VCaP (cell line): Measurements from ENCODE around the gene AQP3.

Experiments used
- H3K27ac ChIP-seq: fragments of 450-650 bp; 2 replicates; pipeline ENCODE4 v1.5.1; 2017
- TF ChIP-seq, protein P1 (sequence below): fragments of 450-650 bp; conservative IDR thresholded peaks from 2 replicates; pipeline ENCODE4 v1.5.1; 2017; ENCODE audit warnings: mild to moderate bottlenecking, moderate library complexity

Gene AQP3

DNA sequence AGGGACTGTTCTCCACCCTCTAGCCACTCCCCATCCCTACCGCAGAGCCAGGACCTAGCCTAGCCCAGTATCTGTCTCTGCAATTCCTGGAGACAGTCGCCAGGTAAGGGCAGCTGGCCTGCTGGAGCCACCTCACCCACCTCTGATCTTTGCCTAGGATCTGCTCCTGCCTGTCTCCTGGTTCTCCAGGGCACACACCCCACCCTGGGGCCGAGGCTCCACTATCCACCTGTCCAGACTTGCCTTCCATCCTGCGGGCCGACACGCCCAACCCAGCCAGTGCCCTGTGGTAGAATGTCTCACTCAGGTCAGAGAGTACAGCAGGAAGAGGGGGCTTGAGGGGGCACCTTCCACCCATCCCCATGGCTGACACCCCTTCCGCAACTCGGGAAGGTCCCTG, 29.3 kb downstream of the AQP3 start:
- TF ChIP-seq, protein P1, sequence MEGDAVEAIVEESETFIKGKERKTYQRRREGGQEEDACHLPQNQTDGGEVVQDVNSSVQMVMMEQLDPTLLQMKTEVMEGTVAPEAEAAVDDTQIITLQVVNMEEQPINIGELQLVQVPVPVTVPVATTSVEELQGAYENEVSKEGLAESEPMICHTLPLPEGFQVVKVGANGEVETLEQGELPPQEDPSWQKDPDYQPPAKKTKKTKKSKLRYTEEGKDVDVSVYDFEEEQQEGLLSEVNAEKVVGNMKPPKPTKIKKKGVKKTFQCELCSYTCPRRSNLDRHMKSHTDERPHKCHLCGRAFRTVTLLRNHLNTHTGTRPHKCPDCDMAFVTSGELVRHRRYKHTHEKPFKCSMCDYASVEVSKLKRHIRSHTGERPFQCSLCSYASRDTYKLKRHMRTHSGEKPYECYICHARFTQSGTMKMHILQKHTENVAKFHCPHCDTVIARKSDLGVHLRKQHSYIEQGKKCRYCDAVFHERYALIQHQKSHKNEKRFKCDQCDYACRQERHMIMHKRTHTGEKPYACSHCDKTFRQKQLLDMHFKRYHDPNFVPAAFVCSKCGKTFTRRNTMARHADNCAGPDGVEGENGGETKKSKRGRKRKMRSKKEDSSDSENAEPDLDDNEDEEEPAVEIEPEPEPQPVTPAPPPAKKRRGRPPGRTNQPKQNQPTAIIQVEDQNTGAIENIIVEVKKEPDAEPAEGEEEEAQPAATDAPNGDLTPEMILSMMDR: no peak
- no peak overlapping the region for H3K27ac ChIP-seq

DNA sequence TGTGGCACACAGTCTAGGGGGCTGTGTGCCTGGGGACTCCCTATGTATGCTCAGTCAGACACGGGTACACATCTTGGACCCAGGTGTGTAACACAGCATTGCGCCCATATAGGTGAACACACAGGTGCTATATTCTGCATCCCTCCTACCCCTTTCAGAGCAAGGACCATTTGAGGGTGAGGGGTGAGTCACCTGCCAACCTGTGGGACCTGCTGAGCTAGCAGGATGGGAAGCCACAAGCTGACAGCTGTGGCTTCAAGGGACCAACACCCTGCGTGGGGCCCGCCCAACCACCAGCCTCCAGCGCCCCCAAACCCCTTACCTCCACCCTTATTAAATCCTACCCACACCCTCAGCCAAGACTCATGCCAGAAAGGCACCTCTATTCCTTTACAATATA, 30.4 kb downstream of the AQP3 start:
- TF ChIP-seq, protein P1: no peak
- peak overlapping the region; percentile 80; the same call in 1 of the 2 replicates for H3K27ac ChIP-seq

DNA sequence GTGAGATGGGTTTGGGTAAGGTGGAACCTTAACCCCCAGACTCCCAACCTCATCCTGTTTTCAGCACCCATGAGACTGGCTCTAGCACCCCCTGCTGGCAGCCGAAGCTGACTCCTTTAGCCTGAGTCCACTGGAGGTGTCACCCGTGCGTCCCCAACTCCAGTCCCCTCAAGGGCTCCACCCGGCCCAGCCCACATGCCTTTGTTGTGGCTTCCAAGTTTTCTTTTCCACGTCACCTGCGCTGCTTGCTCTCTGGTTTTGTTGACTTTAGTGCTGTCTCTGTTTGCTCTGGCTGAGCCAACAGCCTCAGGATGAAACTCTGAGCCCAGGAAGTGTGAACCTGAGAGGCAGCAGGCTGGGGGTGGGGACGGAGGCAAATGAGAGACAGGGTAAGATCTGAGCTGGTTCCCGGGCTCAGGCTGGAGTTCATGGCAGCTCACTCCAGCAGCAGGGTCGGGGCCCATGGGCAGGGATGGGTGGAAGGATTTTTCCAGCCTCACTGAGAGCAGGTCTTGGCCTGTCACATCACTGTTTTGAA, 31.8 kb downstream of the AQP3 start:
- peak overlapping the region; percentile 80 for H3K27ac ChIP-seq
- TF ChIP-seq, protein P1: peak; percentile 69

DNA sequence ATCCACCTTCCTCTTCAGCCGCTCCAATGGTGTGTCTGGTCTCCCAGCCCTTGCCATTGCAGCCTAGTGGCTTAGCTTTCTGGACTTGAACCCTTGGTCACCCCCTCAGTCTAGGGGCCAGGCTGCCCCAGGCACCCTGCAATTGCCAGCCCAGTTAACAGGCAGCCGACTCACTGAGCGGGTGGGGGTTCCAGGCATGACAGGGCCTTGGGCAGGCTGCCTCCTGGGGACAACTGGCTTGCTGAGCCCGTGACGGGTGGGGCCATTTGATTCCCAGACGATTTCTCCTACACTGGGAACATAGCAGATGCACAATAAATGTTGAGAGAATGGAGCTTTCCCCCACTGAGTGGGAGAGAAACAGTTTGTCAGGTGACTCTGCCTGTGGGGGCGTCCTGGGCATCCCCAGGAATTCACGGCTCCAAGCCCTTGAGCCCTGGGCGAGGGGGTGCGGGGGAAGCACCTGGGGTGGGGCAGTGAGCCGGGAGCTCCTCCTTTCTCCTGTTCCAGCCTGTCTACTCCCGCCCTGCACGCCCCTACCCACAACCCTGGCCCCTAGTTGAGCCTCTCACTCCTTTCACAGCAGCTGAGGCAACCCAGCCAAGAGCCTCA, 32.4 kb downstream of the AQP3 start:
- H3K27ac ChIP-seq: peak overlapping the region; percentile 80

DNA sequence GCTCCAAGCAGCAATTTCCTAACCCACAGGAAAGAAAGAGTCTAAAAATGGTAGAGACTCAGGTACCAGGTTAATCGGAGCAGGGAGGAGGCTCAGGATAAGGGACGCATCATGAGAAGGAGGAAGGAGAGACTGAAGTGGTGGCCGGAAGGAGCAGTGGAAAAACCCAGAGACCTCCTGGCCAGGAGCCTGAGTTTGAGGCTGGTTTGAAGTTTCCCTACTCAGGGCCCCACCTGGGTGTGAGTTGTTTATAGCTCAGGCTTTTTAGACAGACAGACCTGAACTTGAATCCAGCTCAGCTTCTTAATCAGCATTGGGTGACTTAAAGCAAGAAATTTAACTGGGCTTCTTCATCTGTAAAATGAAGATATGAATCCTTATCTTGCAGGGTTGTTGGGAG, 33.1 kb downstream of the AQP3 start:
- TF ChIP-seq, protein P1: no peak
- peak overlapping the region; percentile 80; the same call in 1 of the 2 replicates for H3K27ac ChIP-seq

More for the DNA sequence above, 32.4 kb downstream of the AQP3 start:
- TF ChIP-seq, protein P1: no peak

DNA sequence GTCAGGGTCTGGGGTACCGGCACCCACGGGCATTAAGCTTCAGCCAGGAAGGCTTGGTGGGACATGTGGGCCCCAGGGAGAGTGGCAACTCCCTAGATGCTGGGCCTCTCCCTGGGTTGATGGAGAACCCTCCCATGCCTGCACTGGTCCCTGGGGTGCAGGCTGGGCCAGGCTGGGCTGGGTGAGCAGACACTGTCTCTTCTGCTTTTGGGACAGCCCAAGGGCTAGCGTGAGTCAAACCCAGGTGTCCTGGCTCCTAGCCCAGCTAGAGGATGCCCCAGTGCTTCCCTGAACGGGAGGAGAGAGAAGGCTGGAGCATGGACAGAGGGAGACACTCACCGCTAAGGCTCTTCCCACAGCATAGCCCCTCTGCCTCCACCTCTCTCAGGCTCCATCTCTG, 39.3 kb downstream of the AQP3 start:
- H3K27ac ChIP-seq: no peak overlapping the region

DNA sequence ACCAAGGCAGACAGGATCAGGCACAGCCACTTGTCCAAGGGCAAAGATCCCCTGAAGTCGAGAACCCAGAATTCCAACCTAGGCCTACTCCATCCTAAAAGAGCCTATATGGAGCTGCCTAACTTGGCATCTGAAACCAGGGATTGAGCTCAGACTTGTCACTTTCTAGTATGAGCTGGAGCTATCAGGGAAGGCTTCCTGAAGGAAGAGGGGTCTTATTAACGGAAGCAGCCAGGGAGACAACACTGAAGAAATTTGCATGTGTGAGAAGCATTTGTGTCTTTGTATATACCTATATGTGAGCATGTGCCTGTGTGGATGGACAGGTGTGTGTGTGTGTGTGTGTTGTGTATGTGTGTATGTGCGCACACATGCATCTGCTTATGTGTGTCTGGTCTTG, 40.3 kb downstream of the AQP3 start:
- TF ChIP-seq, protein P1: no peak
- no peak overlapping the region for H3K27ac ChIP-seq

More for the DNA sequence above, 39.3 kb downstream of the AQP3 start:
- TF ChIP-seq, protein P1: no peak
